Measurements from ENCODE around the gene RUSF1.

The RUSF1 gene

GRCh38 chr16:31467151-31467773, 40.9 kb downstream of the RUSF1 start:
- peak; percentile 73 for DNase-seq

GRCh38 chr16:31466381-31466841, 41.8 kb downstream of the RUSF1 start:
- no peak for DNase-seq

- DNase-seq, result no peak
Observed at GRCh38 chr16:31465788-31466370, 42.3 kb downstream of the RUSF1 start.

GRCh38 chr16:31464781-31465260, 43.4 kb downstream of the RUSF1 start:
- DNase-seq, result peak; percentile 13

- DNase-seq, result peak; percentile 19
Observed at GRCh38 chr16:31464348-31464769, 43.8 kb downstream of the RUSF1 start.

GRCh38 chr16:31461921-31462804, 46.0 kb downstream of the RUSF1 start:
- peak; percentile 25 for DNase-seq

- DNase-seq, result peak; percentile 16
Observed at GRCh38 chr16:31461201-31461920, 46.8 kb downstream of the RUSF1 start.

- peak; percentile 35 for DNase-seq
Observed at GRCh38 chr16:31460582-31461002, 47.6 kb downstream of the RUSF1 start.

- DNase-seq, result peak; percentile 100
Observed at GRCh38 chr16:31459687-31460581, 48.3 kb downstream of the RUSF1 start.

GRCh38 chr16:31458844-31459686, 49.1 kb downstream of the RUSF1 start, which contains the start of gene ARMC5:
TSS of gene ARMC5 (plus strand) at chr16:31459501. CDS start at chr16:31459525, 24 bp downstream.
- peak; percentile 99 for DNase-seq

- DNase-seq, result peak; percentile 76
Observed at GRCh38 chr16:31458073-31458843, 49.9 kb downstream of the RUSF1 start.

GRCh38 chr16:31456988-31457360, 51.2 kb downstream of the RUSF1 start:
- DNase-seq, result no peak

- no peak for DNase-seq
Observed at GRCh38 chr16:31455601-31456314, 52.4 kb downstream of the RUSF1 start.

- no peak for DNase-seq
Observed at GRCh38 chr16:31453255-31454204, 54.7 kb downstream of the RUSF1 start.

GRCh38 chr16:31452631-31453106, 55.5 kb downstream of the RUSF1 start:
- no peak for DNase-seq

- peak; percentile 49 for DNase-seq
Observed at GRCh38 chr16:31451681-31452351, 56.4 kb downstream of the RUSF1 start.

- no peak for DNase-seq
Observed at GRCh38 chr16:31451201-31451600, 57.0 kb downstream of the RUSF1 start.
